Glomerular visceral epithelial cell (primary cell): ENCODE results near the gene CTNNA2.
"Not testable (repeated sequence)": the region's sequence is repeated elsewhere in the genome, so short reads cannot be mapped to it uniquely, and the experiment has no call there.

Experiments used
- DNase-seq: peaks from one replicate; pipeline ENCODE4 v3.0.0-alpha.2; 2016; ENCODE audit errors: extremely low spot score

Gene CTNNA2

GRCh38 chr2:80028584-80028983, 515.7 kb downstream of the CTNNA2 start:
- DNase-seq: no peak

GRCh38 chr2:80030135-80030534, 517.3 kb downstream of the CTNNA2 start:
- no peak for DNase-seq

GRCh38 chr2:80032684-80033083, 519.8 kb downstream of the CTNNA2 start:
- DNase-seq: not testable (repeated sequence)

- no peak for DNase-seq
Observed at GRCh38 chr2:80035749-80036285, 523.0 kb downstream of the CTNNA2 start.

- DNase-seq: no peak
Observed at GRCh38 chr2:80037310-80037709, 524.5 kb downstream of the CTNNA2 start.

GRCh38 chr2:80040226-80040625, 527.4 kb downstream of the CTNNA2 start:
- no peak for DNase-seq

- DNase-seq: no peak
Observed at GRCh38 chr2:80042635-80043034, 529.8 kb downstream of the CTNNA2 start.

- no peak for DNase-seq
Observed at GRCh38 chr2:80048296-80048695, 535.4 kb downstream of the CTNNA2 start.

- no peak for DNase-seq
Observed at GRCh38 chr2:80050246-80050645, 537.4 kb downstream of the CTNNA2 start.

- DNase-seq: no peak
Observed at GRCh38 chr2:80053522-80054345, 540.9 kb downstream of the CTNNA2 start.

- DNase-seq: peak; percentile 21
Observed at GRCh38 chr2:80054346-80054675, 541.5 kb downstream of the CTNNA2 start.

- DNase-seq: no peak
Observed at GRCh38 chr2:80057956-80058355, 545.1 kb downstream of the CTNNA2 start.

GRCh38 chr2:80058562-80058961, 545.7 kb downstream of the CTNNA2 start:
- DNase-seq: no peak

GRCh38 chr2:80059447-80059846, 546.6 kb downstream of the CTNNA2 start:
- no peak for DNase-seq

- DNase-seq: no peak
Observed at GRCh38 chr2:80061881-80062280, 549.0 kb downstream of the CTNNA2 start.

GRCh38 chr2:80062298-80062697, 549.4 kb downstream of the CTNNA2 start:
- no peak for DNase-seq

- no peak for DNase-seq
Observed at GRCh38 chr2:80068038-80068731, 555.3 kb downstream of the CTNNA2 start.

- no peak for DNase-seq
Observed at GRCh38 chr2:80070587-80070986, 557.7 kb downstream of the CTNNA2 start.

- no peak for DNase-seq
Observed at GRCh38 chr2:80071941-80072340, 559.1 kb downstream of the CTNNA2 start.

GRCh38 chr2:80073134-80073561, 560.3 kb downstream of the CTNNA2 start:
- DNase-seq: peak; percentile 24

- DNase-seq: no peak
Observed at GRCh38 chr2:80074321-80075070, 561.6 kb downstream of the CTNNA2 start.

GRCh38 chr2:80075719-80076118, 562.9 kb downstream of the CTNNA2 start:
- no peak for DNase-seq
